Measurements from ENCODE around the gene MIEF1.

DNA sequence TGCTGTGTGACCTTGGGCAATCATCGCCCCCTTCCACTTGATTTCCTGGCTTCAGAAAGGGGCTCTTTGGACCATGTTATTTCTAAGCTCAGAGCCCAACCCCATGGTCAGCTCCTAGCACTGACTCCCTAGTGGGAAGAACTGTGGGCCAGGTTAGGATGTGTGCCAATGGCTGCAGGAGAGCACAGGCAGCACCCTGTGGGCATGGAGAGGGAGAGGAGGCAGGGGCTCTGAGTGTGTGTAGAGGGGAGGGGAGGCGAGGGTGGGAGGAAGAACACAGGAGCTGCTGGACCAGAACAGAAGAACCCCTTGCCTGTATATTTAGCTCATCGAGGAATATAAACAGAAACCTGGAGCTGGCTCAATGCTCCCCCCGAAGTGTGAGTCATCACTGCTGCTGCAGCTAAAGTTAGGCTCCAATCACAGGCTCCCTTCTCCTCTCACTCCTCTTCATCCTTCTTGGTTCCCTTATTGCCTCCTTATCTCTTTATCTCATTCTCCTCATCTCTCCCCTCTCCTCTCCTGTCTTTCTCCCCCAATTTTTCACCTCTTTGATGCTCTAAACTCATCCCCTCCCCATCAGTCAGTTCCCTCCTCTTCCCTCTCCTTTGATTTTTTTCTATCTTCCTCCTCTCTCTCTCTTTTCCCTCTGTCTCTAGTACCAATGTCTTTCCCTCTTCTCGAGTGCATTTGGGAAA, 44.9 kb downstream of the MIEF1 start:
- no peak for TF ChIP-seq POLR2A (IDR thresholded peaks at IDR 0.05)
- TF ChIP-seq, protein P1, sequence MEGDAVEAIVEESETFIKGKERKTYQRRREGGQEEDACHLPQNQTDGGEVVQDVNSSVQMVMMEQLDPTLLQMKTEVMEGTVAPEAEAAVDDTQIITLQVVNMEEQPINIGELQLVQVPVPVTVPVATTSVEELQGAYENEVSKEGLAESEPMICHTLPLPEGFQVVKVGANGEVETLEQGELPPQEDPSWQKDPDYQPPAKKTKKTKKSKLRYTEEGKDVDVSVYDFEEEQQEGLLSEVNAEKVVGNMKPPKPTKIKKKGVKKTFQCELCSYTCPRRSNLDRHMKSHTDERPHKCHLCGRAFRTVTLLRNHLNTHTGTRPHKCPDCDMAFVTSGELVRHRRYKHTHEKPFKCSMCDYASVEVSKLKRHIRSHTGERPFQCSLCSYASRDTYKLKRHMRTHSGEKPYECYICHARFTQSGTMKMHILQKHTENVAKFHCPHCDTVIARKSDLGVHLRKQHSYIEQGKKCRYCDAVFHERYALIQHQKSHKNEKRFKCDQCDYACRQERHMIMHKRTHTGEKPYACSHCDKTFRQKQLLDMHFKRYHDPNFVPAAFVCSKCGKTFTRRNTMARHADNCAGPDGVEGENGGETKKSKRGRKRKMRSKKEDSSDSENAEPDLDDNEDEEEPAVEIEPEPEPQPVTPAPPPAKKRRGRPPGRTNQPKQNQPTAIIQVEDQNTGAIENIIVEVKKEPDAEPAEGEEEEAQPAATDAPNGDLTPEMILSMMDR (IDR thresholded peaks at IDR 0.05), result no peak

All from stomach (tissue), 4 donors.